RWPE1 (cell line): Measurements from ENCODE around the gene PTGES2.
A peak's percentile ranks its signal among the peaks of the same experiment; 100 is the strongest.

ENCODE experiments used
- CTCF ChIA-PET: fragments of 350-600 bp; sonication (Branson Sonifier 250); formaldehyde crosslinking; extraction: SDS; loops from one replicate; lab custom pipeline; 2021; lab: Yijun Ruan, JAX
- POLR2A ChIA-PET: fragments of 400-600 bp; formaldehyde crosslinking; extraction: SDS; loops from one replicate; lab custom pipeline; 2020; ENCODE audit warnings: antibody characterized with exemption; ENCODE audit not compliant: low non-redundant PET; lab: Yijun Ruan, JAX
- DNase-seq: peaks from one replicate; pipeline ENCODE4 v3.0.0; 2012; ENCODE audit warnings: low spot score
- H3K27ac ChIP-seq: fragments of 450-650 bp; 2 replicates; pipeline ENCODE4 v1.5.1; 2017
- TF ChIP-seq, protein P1 (sequence below): fragments of 450-650 bp; conservative IDR thresholded peaks from 2 replicates; pipeline ENCODE4 v1.5.1; 2017; ENCODE audit warnings: low read depth, mild to moderate bottlenecking

PTGES2 gene

DNA sequence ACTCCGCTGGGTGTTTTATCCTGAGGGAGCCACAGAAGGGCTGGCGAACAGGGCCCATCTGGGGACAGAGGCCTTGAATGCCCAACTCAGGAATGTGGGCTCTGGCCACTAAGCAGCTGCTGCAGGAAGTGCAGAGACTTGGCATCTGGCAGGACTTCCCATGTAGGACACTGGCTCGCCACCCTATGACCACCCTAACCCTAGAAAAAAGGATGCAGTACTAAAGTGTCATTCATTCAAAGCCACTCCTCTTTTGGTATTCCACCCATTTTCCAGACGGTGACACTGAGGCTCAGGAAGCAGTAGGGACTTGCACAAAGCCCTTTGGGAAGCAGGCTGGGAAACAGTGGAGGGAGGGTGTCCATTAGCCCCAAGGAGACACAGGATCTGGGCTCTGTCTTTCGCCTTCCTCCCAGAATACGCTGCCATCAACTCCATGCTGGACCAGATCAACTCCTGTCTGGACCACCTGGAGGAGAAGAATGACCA is 35.5 kb upstream of the PTGES2 start:
- H3K27ac ChIP-seq, result peak overlapping the region; percentile 69
- POLR2A ChIA-PET, result no interaction called here
- DNase-seq, result no peak
- CTCF ChIA-PET, result interaction anchor here (0.6 kb wide), 1 partner anchor 211 kb away, joined by 4 read pairs; no protein-coding TSS in a partner anchor
- TF ChIP-seq, protein P1, sequence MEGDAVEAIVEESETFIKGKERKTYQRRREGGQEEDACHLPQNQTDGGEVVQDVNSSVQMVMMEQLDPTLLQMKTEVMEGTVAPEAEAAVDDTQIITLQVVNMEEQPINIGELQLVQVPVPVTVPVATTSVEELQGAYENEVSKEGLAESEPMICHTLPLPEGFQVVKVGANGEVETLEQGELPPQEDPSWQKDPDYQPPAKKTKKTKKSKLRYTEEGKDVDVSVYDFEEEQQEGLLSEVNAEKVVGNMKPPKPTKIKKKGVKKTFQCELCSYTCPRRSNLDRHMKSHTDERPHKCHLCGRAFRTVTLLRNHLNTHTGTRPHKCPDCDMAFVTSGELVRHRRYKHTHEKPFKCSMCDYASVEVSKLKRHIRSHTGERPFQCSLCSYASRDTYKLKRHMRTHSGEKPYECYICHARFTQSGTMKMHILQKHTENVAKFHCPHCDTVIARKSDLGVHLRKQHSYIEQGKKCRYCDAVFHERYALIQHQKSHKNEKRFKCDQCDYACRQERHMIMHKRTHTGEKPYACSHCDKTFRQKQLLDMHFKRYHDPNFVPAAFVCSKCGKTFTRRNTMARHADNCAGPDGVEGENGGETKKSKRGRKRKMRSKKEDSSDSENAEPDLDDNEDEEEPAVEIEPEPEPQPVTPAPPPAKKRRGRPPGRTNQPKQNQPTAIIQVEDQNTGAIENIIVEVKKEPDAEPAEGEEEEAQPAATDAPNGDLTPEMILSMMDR, result no peak

DNA sequence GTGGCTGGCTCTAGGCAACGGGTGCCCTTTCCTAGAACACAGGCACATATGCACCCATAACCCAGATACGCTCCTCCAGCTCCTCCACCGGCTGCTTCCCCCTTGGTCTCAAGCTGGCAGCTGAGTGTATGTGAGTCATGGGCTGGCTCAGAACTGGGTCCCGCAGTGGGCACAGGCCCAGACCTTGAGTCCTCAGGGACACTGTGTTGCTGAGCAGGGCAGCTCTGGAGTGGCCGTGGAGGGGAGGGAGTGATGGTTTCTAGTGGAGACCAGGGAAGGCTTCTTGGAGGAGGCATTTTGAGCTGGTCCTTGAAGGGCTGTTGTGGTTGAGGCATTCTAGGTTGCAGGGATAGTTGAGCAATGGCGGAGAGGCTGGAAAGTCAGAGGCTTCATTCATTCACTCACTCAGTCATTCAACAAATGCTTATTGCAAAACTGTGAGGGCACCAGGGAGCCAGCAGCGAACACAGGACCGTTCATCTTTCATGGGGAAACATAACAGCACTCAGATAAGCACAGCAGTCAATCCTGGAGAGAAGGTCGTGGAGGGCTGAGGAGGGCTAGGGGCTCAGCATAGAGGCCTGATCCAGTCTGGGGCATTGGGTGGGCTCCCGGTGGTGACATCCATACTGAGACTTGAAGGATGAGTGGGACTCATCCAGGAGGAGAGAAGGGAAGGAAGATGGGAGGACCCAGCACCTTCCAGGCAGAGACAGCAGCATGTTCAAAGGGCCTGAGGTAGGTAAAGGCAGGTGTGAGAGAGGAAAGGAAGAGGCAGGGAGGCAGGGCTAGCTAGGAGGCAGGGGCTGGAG is 34.9 kb upstream of the PTGES2 start:
- CTCF ChIA-PET, result interaction anchor here (0.6 kb wide), 1 partner anchor 212 kb away, joined by 4 read pairs; no protein-coding TSS in a partner anchor
- POLR2A ChIA-PET, result interaction anchor here (0.6 to 0.9 kb wide), 3 partner anchors 17 to 26 kb away, joined by 3 to 6 read pairs (median 4); no protein-coding TSS in a partner anchor
- DNase-seq, result no peak
- H3K27ac ChIP-seq, result peak overlapping the region; percentile 69
- TF ChIP-seq, protein P1, result no peak

DNA sequence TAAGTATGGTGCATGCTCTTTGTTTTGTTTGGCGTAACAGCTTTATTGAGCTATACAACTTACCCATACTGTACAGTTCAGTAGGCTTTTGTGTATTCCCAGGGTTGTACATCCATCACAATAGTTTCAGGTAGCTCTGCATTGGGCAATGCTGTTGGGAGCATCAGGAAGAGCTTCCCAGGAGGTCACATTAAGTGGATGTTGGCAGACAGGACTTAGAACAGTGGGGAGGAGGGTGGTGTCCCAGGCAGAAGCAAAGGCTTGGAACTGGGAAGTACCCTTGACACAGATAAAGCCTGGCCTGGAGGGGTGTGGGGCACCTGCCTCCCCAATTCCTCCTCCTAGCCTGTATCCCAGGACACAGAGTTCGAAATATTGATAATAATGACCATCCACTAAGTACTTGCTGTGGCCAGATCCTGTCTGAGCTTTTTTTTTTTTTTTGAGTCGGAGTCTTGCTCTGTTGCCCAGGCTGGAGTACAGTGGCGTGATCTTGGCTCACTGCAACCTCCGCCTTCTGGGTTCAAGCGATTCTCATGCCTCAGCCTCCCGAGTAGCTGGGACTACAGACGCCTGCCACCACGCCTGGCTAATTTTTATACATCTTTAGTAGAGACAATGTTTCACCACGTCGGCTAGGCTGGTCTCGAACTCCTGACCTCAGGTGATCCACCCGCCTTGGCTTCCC is 33.8 kb upstream of the PTGES2 start:
- no peak for DNase-seq
- peak overlapping the region; percentile 69 for H3K27ac ChIP-seq
- ChIA-PET POLR2A (interaction anchor here (0.7 to 2.3 kb wide), 3 partner anchors 16 to 33 kb away, joined by 3 to 7 read pairs (median 3); no protein-coding TSS in a partner anchor), CTCF (interaction anchor here (0.6 to 1.3 kb wide), 3 partner anchors 37 to 1267 kb away, joined by 3 to 5 read pairs (median 3); no protein-coding TSS in a partner anchor)
- TF ChIP-seq, protein P1, result no peak

DNA sequence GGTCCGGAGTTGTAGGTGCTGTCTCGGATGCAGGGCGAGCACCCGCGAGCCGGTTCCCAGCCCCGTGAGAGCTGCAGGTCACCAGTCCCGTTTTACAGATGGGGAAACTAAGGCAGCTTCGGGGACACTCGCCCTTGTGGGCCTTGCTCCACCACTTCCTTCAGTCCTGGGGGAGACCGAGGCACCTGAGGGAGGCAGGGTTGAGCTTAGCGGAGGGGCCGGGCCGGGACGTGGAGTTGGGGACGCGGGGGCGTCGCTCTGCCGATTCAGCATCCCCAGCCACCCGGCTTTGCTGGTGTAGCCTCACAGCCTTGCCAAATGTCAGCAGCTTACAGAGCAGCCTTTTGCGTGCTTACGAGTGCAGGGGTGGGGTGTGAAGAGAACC is 33.1 kb upstream of the PTGES2 start:
- ChIA-PET POLR2A (interaction anchor here (1.1 to 2.3 kb wide), 2 partner anchors 15 to 32 kb away, joined by 5 to 7 read pairs; no protein-coding TSS in a partner anchor), CTCF (interaction anchor here (0.7 to 1.3 kb wide), 2 partner anchors 36 to 1268 kb away, joined by 3 to 5 read pairs; no protein-coding TSS in a partner anchor)
- TF ChIP-seq, protein P1, result no peak
- H3K27ac ChIP-seq, result peak overlapping the region; percentile 77
- DNase-seq, result peak; percentile 54

DNA sequence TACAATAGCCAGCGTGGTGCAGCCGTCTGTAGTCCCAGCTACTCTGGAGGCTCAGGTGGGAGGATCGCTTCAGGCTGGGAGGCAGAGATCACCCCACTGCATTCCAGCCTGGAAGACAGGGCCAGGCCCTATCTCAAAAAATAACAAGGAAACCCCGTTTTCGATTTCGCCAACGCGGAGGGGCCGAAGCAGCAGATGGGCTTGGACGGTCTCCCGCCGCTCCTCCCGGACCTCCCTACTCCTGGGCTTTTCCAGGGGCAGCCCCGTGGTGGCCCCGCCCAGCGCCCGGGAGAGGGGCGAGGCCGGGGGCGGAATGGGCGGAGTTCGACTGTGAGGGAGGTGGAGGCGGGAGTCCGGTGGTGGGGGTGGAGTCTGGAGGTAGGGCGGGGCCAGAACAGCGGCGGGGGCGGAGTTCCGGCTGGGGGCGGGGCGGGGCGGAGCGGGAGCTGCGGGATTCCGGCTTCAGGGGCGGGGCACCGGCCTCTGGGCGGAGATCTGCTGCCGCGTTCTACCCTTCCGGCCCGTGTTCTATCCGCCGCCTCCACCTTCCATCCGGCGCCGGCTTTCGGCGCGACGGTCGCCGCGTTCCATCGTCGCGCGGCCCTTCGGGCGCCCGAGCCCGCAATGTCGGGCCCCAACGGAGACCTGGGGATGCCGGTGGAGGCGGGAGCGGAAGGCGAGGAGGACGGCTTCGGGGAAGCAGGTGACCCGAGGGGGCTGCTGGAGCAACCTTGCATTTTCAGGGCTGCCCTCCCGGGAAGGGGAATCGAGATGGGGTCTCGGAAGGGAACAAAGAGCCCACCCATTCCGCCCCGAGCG is 32.5 kb upstream of the PTGES2 start, which contains the start of gene BBLN:
BBLN (plus strand) TSS at position 482 of the 819 bp plus-strand sequence; CDS start at position 625, 143 bp downstream.
- peak within 1 kb of the TSS; percentile 77 for H3K27ac ChIP-seq
- TF ChIP-seq, protein P1, result no peak
- ChIA-PET CTCF (interaction anchor here (0.7 to 1.4 kb wide), 4 partner anchors 35 to 44 kb away, joined by 3 to 5 read pairs (median 4); no protein-coding TSS in a partner anchor), POLR2A (interaction anchor here (0.6 to 2.3 kb wide), 4 partner anchors 8 to 31 kb away, joined by 3 to 7 read pairs (median 4); no protein-coding TSS in a partner anchor)
- DNase-seq, result peak; percentile 100
